SK-N-SH treated with all-trans-retinoic acid at 6 μM for 48 hours (cell line): ENCODE measurements around the gene ZNF764.

Experiments
- ARNTL ChIP-seq: fragments of 450-650 bp; formaldehyde crosslinking; IDR thresholded peaks from 2 replicates; pipeline ENCODE4 v1.5.0; 2020; ENCODE audit warnings: low read depth, mild to moderate bottlenecking, moderate library complexity, borderline replicate concordance
- BACH2 ChIP-seq: fragments of 250-450 bp; sonication (Bioruptor Pico); IDR thresholded peaks from 2 replicates; pipeline ENCODE4 v1.9.0; 2021; ENCODE audit warnings: mild to moderate bottlenecking, borderline replicate concordance
- CREB5 ChIP-seq: fragments of 250-450 bp; sonication (Bioruptor Pico); IDR thresholded peaks from 2 replicates; pipeline ENCODE4 v1.5.1; 2020; ENCODE audit warnings: low read depth, mild to moderate bottlenecking, moderate library complexity
- ESRRG ChIP-seq: fragments of 250-450 bp; sonication (Bioruptor Pico); IDR thresholded peaks from 2 replicates; pipeline ENCODE4 v1.6.1; 2021; ENCODE audit warnings: mild to moderate bottlenecking
- GLIS3 ChIP-seq: fragments of 250-450 bp; sonication (Bioruptor Pico); IDR thresholded peaks from 2 replicates; pipeline ENCODE4 v1.5.0; 2020; ENCODE audit warnings: mild to moderate bottlenecking, moderate library complexity
- ISL1 ChIP-seq: fragments of 250-450 bp; sonication (Bioruptor Pico); IDR thresholded peaks from 2 replicates; pipeline ENCODE4 v2.1.2; 2022; ENCODE audit warnings: mild to moderate bottlenecking, moderate library complexity
- PATZ1 ChIP-seq: fragments of 250-450 bp; sonication (Bioruptor Pico); IDR thresholded peaks from 2 replicates; pipeline ENCODE4 v1.8.0; 2020; ENCODE audit warnings: mild to moderate bottlenecking, moderate library complexity, borderline replicate concordance
- TOX ChIP-seq: fragments of 250-450 bp; sonication (Bioruptor Pico); IDR thresholded peaks from 2 replicates; pipeline ENCODE4 v1.8.0; 2021; ENCODE audit warnings: mild to moderate bottlenecking, moderate library complexity, borderline replicate concordance
- TSHZ2 ChIP-seq: fragments of 250-450 bp; sonication (Bioruptor Pico); IDR thresholded peaks from 2 replicates; pipeline ENCODE4 v1.5.0; 2020; ENCODE audit warnings: mild to moderate bottlenecking, moderate library complexity
- ZFP3 ChIP-seq: fragments of 250-450 bp; sonication (Bioruptor Pico); IDR thresholded peaks from 2 replicates; pipeline ENCODE4 v1.5.0; 2020; ENCODE audit warnings: mild to moderate bottlenecking, moderate library complexity
- ZFP30 ChIP-seq: fragments of 450-650 bp; formaldehyde crosslinking; IDR thresholded peaks from 2 replicates; pipeline ENCODE4 v1.5.0; 2022; ENCODE audit warnings: mild to moderate bottlenecking, moderate library complexity
- ZNF565 ChIP-seq: fragments of 450-650 bp; formaldehyde crosslinking; conservative IDR thresholded peaks from 2 replicates; pipeline ENCODE4 v1.5.0; 2020; ENCODE audit warnings: low read depth, mild to moderate bottlenecking, moderate library complexity
- ZNF8 ChIP-seq: fragments of 450-650 bp; formaldehyde crosslinking; IDR thresholded peaks from 2 replicates; pipeline ENCODE4 v1.5.0; 2020; ENCODE audit warnings: mild to moderate bottlenecking, moderate library complexity

GRCh38 chr16:30569281-30569680 lies 11.1 kb upstream of the ZNF764 start:
- TF ChIP-seq ZFP30 (CRISPR knock-in tag) = no peak
- TF ChIP-seq ISL1 (CRISPR knock-in tag) = no peak
- TF ChIP-seq TOX (CRISPR knock-in tag) = no peak
- TF ChIP-seq ZNF8 (CRISPR knock-in tag) = no peak
- no peak for TF ChIP-seq BACH2 (CRISPR knock-in tag)
- TF ChIP-seq TSHZ2 (CRISPR knock-in tag) = no peak
- no peak for TF ChIP-seq CREB5 (CRISPR knock-in tag)
- TF ChIP-seq PATZ1 = no peak
- no peak for TF ChIP-seq ARNTL (CRISPR knock-in tag)
- TF ChIP-seq ZNF565 (CRISPR knock-in tag) = no peak
- no peak for TF ChIP-seq ZFP3
- no peak for TF ChIP-seq GLIS3
- TF ChIP-seq ESRRG = no peak
